HG02938 (cell line): ENCODE measurements around the gene CLIC5.

Experiments used
- ATAC-seq: cut with Tn5 transposase; IDR thresholded peaks from one replicate; pipeline ENCODE4 v1.9.1; 2021; ENCODE audit warnings: mild to moderate bottlenecking, moderate library complexity; ENCODE audit not compliant: unreplicated experiment

CLIC5 gene

GRCh38 chr6:45899683-45899946 is 116.0 kb downstream of the CLIC5 start:
- no peak for ATAC-seq

GRCh38 chr6:45898941-45899682 is 116.5 kb downstream of the CLIC5 start:
- no peak for ATAC-seq

- no peak for ATAC-seq
Observed at GRCh38 chr6:45896783-45897441, 118.7 kb downstream of the CLIC5 start.

- no peak for ATAC-seq
Observed at GRCh38 chr6:45895569-45895968, 120.1 kb downstream of the CLIC5 start.

GRCh38 chr6:45892696-45893245 is 122.9 kb downstream of the CLIC5 start:
- ATAC-seq, result no peak

GRCh38 chr6:45892196-45892595 is 123.5 kb downstream of the CLIC5 start:
- no peak for ATAC-seq

GRCh38 chr6:45886776-45887175 is 128.9 kb downstream of the CLIC5 start:
- no peak for ATAC-seq

GRCh38 chr6:45884336-45884735 is 131.3 kb downstream of the CLIC5 start:
- no peak for ATAC-seq

GRCh38 chr6:45882671-45883070 is 133.0 kb downstream of the CLIC5 start:
- ATAC-seq, result no peak

- ATAC-seq, result no peak
Observed at GRCh38 chr6:45881705-45882467, 133.8 kb downstream of the CLIC5 start.

GRCh38 chr6:45880676-45881075 is 135.0 kb downstream of the CLIC5 start:
- ATAC-seq, result no peak

GRCh38 chr6:45880159-45880558 is 135.5 kb downstream of the CLIC5 start:
- ATAC-seq, result no peak

GRCh38 chr6:45877970-45878590 is 137.6 kb downstream of the CLIC5 start:
- no peak for ATAC-seq

GRCh38 chr6:45872827-45873365 is 142.8 kb downstream of the CLIC5 start:
- no peak for ATAC-seq

- no peak for ATAC-seq
Observed at GRCh38 chr6:45870531-45870930, 145.1 kb downstream of the CLIC5 start.

- no peak for ATAC-seq
Observed at GRCh38 chr6:45864651-45865050, 151.0 kb downstream of the CLIC5 start.

GRCh38 chr6:45858691-45859090 is 157.0 kb downstream of the CLIC5 start:
- no peak for ATAC-seq

- ATAC-seq, result no peak
Observed at GRCh38 chr6:45857827-45858226, 157.8 kb downstream of the CLIC5 start.

- ATAC-seq, result no peak
Observed at GRCh38 chr6:45855642-45856394, 159.8 kb downstream of the CLIC5 start.

- no peak for ATAC-seq
Observed at GRCh38 chr6:45854149-45854742, 161.4 kb downstream of the CLIC5 start.
